HEK293 (cell line): Measurements from ENCODE around the gene B4GALT2.

Experiments
- BCL11A ChIP-seq: fragments of 450-650 bp; formaldehyde crosslinking; IDR thresholded peaks from 2 replicates; pipeline ENCODE4 v1.5.1; 2016; ENCODE audit warnings: low read depth, missing biosample characterization, missing genetic modification characterization
- MEIS1 ChIP-seq: sonication (generic); formaldehyde crosslinking; IDR thresholded peaks from 2 replicates; pipeline ENCODE4 v1.8.1; 2022; ENCODE audit warnings: missing genetic modification reagents, mild to moderate bottlenecking, borderline replicate concordance
- SALL2 ChIP-seq: fragments of 450-650 bp; formaldehyde crosslinking; IDR thresholded peaks from 2 replicates; pipeline ENCODE4 v1.5.0; 2017; ENCODE audit warnings: missing biosample characterization, mild to moderate bottlenecking, missing genetic modification characterization, borderline replicate concordance
- SP7 ChIP-seq: fragments of 450-650 bp; formaldehyde crosslinking; IDR thresholded peaks from 2 replicates; pipeline ENCODE4 v1.5.1; 2016; ENCODE audit warnings: missing biosample characterization, missing genetic modification characterization
- ZNF133 ChIP-seq: fragments of 450-650 bp; formaldehyde crosslinking; IDR thresholded peaks from 2 replicates; pipeline ENCODE4 v1.5.1; 2016; ENCODE audit warnings: missing biosample characterization, missing genetic modification characterization
- ZNF2 ChIP-seq: fragments of 450-650 bp; formaldehyde crosslinking; IDR thresholded peaks from 2 replicates; pipeline ENCODE4 v1.5.1; 2016; ENCODE audit warnings: missing biosample characterization, missing genetic modification characterization
- ZNF23 ChIP-seq: fragments of 450-650 bp; formaldehyde crosslinking; IDR thresholded peaks from 2 replicates; pipeline ENCODE4 v1.5.1; 2016; ENCODE audit warnings: missing biosample characterization, missing genetic modification characterization, borderline replicate concordance
- ZNF391 ChIP-seq: fragments of 450-650 bp; formaldehyde crosslinking; IDR thresholded peaks from 2 replicates; pipeline ENCODE4 v1.5.1; 2016; ENCODE audit warnings: low read depth, missing biosample characterization, missing genetic modification characterization, borderline replicate concordance
- ZNF398 ChIP-seq: fragments of 450-650 bp; formaldehyde crosslinking; IDR thresholded peaks from 2 replicates; pipeline ENCODE4 v1.5.1; 2017; ENCODE audit warnings: missing biosample characterization, missing genetic modification characterization
- ZNF513 ChIP-seq: fragments of 450-650 bp; IDR thresholded peaks from 2 replicates; pipeline ENCODE4 v1.5.1; 2018; ENCODE audit warnings: missing biosample characterization, missing genetic modification characterization
- ZNF530 ChIP-seq: fragments of 450-650 bp; formaldehyde crosslinking; IDR thresholded peaks from 2 replicates; pipeline ENCODE4 v1.5.1; 2016; ENCODE audit warnings: low read depth, missing biosample characterization, missing genetic modification characterization
- ZNF558 ChIP-seq: fragments of 450-650 bp; formaldehyde crosslinking; IDR thresholded peaks from 2 replicates; pipeline ENCODE4 v1.5.1; 2016; ENCODE audit warnings: missing biosample characterization, missing genetic modification characterization
- ZNF623 ChIP-seq: fragments of 450-650 bp; formaldehyde crosslinking; IDR thresholded peaks from 2 replicates; pipeline ENCODE4 v1.5.1; 2016; ENCODE audit warnings: missing biosample characterization, missing genetic modification characterization
- ZNF624 ChIP-seq: fragments of 450-650 bp; formaldehyde crosslinking; IDR thresholded peaks from 2 replicates; pipeline ENCODE4 v1.5.1; 2017; ENCODE audit warnings: missing biosample characterization, missing genetic modification characterization
- ZSCAN5A ChIP-seq: fragments of 450-650 bp; formaldehyde crosslinking; IDR thresholded peaks from 2 replicates; pipeline ENCODE4 v1.5.1; 2016; ENCODE audit warnings: missing biosample characterization, missing genetic modification characterization
- TF ChIP-seq, protein P1 (sequence below): fragments of 450-650 bp; formaldehyde crosslinking; IDR thresholded peaks from 2 replicates; pipeline ENCODE4 v1.5.1; 2016; ENCODE audit warnings: missing biosample characterization, missing genetic modification characterization
- TF ChIP-seq, protein P2 (sequence below): sonication (generic); formaldehyde crosslinking; IDR thresholded peaks from 2 replicates; pipeline ENCODE4 v1.8.1; 2022; ENCODE audit warnings: mild to moderate bottlenecking, moderate library complexity, missing genetic modification reagents

The B4GALT2 gene

DNA sequence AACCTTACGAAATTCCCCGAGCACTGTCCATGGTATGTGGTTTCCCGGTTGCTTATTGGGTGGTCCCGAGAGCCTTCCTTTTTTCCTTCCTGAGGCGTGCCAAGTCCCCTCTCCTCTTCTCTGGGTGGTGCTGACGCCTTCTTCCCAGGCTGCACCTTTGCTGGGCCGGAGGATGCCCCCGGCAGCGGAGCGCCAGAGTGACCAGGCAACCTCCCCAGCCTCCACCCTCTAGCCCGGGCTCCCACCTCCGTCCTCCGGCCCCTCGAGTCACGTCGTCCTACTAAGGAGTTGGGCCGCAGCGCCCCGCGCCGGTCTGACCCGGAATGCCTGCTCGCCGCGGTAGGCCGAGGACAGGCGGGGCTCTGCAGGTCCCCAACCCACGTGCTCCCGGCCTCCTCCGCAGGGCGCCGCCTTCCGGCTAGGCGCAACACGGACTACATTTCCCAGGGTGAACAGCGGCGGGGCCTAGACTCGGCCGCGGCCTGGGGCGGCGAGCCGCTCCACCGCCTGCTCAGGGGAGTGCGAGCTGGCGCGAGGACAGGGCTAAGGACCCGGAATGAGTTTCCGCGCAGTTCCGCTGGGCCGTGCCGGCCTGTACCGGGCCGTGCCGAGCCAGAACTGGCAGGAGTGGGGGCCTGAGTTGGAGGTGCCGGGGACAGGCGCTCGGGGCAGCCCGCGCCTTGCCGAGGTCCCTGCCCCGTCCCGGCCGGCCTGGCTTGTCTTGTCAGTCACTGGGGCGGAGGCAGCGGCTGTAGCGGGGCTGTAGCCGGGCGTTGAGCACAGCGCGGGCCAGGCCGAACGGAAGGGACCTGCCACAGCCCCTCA is 32.6 kb upstream of the B4GALT2 start, which contains the start of gene IPO13 (continued):
- TF ChIP-seq ZNF23 (tag by site-specific recombination) (no peak), ZNF623 (tag by site-specific recombination) (no peak), BCL11A (tag by site-specific recombination) (peak; percentile 80), SP7 (tag by site-specific recombination) (peak; percentile 95), MEIS1 (CRISPR knock-in tag) (no peak), ZNF2 (tag by site-specific recombination) (peak; percentile 98), ZNF398 (tag by site-specific recombination) (peak; percentile 41; the same call in 1 of the 2 replicates), ZNF391 (tag by site-specific recombination) (peak; percentile 86; the same call in 1 of the 2 replicates), ZSCAN5A (tag by site-specific recombination) (0 out of 2 replicates have a peak, but pooled peaks have one; percentile 50), ZNF513 (tag by site-specific recombination) (no peak), ZNF530 (no peak), ZNF558 (0 out of 2 replicates have a peak, but pooled peaks have one; percentile 15), ZNF133 (tag by site-specific recombination) (no peak), SALL2 (tag by site-specific recombination) (peak; percentile 90; the same call in 1 of the 2 replicates), ZNF624 (tag by site-specific recombination) (no peak)
- TF ChIP-seq, protein P1, sequence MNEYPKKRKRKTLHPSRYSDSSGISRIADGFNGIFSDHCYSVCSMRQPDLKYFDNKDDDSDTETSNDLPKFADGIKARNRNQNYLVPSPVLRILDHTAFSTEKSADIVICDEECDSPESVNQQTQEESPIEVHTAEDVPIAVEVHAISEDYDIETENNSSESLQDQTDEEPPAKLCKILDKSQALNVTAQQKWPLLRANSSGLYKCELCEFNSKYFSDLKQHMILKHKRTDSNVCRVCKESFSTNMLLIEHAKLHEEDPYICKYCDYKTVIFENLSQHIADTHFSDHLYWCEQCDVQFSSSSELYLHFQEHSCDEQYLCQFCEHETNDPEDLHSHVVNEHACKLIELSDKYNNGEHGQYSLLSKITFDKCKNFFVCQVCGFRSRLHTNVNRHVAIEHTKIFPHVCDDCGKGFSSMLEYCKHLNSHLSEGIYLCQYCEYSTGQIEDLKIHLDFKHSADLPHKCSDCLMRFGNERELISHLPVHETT (tag by site-specific recombination) = peak; percentile 87; the same call in 1 of the 2 replicates
- TF ChIP-seq, protein P2, sequence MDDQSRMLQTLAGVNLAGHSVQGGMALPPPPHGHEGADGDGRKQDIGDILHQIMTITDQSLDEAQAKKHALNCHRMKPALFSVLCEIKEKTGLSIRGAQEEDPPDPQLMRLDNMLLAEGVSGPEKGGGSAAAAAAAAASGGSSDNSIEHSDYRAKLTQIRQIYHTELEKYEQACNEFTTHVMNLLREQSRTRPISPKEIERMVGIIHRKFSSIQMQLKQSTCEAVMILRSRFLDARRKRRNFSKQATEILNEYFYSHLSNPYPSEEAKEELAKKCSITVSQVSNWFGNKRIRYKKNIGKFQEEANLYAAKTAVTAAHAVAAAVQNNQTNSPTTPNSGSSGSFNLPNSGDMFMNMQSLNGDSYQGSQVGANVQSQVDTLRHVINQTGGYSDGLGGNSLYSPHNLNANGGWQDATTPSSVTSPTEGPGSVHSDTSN = no peak; the same call in 1 of the 2 replicates
- TF ChIP-seq, all 188 proteins: peak for 77
